ENCODE data around the gene EEF1AKMT2. TPM values are rescaled to one million over a fixed set of nuclear protein-coding genes. Genes with fewer than 3 reads are reported as not detected.

EEF1AKMT2 gene
- total RNA-seq, 4 donors from 2014 or later, result 9.1 to 18.6 (median 10.5) TPM

- no peaks in the 10 kb centered on the region for H3K27me3 ChIP-seq
- peak; percentile 61 for ATAC-seq
- H3K4me3 ChIP-seq, result no peak overlapping the region
- no peaks in the 10 kb centered on the region for H3K9me3 ChIP-seq
- 56 to 67% methylated on average over 6 to 12 of the region's 14 CpGs for WGBS, 2 donors (ENCODE audit: low coverage in 1 of 2)
- H3K36me3 ChIP-seq, result no peaks in the 10 kb centered on the region
- TF ChIP-seq POLR2AphosphoS5 (IDR thresholded peaks at IDR 0.05) (no peak), EP300 (IDR thresholded peaks at IDR 0.05) (no peak), CTCF (IDR thresholded peaks at IDR 0.05) (no peak), POLR2A (IDR thresholded peaks at IDR 0.05) (no peak)
- H3K4me1 ChIP-seq, result peaks cover 17 to 98% (median 68%) of the 10 kb centered on the region in 3 donors
- peak overlapping the region; percentile 76 to 93 (median 91) for H3K27ac ChIP-seq
Observed at GRCh38 chr10:124732931-124733570, 58.6 kb downstream of the EEF1AKMT2 start.

GRCh38 chr10:124731551-124731950 lies 60.1 kb downstream of the EEF1AKMT2 start:
- ATAC-seq, result no peak
- no peaks in the 10 kb centered on the region for H3K36me3 ChIP-seq
- H3K4me1 ChIP-seq, result peaks cover 6 to 98% (median 62%) of the 10 kb centered on the region in 3 donors
- no peaks in the 10 kb centered on the region for H3K27me3 ChIP-seq
- peak overlapping the region in 3 of 4 donors; percentile 90 to 93 (median 92) for H3K27ac ChIP-seq
- 14 to 94% methylated on average over 1 to 7 of the region's 9 CpGs for WGBS, 2 donors (ENCODE audit: low coverage in 1 of 2)
- no peak overlapping the region for H3K4me3 ChIP-seq
- H3K9me3 ChIP-seq, result no peaks in the 10 kb centered on the region
- no peak for TF ChIP-seq EP300 (IDR thresholded peaks at IDR 0.05)
- TF ChIP-seq CTCF (IDR thresholded peaks at IDR 0.05), result no peak
- TF ChIP-seq POLR2AphosphoS5 (IDR thresholded peaks at IDR 0.05), result no peak
- TF ChIP-seq POLR2A (IDR thresholded peaks at IDR 0.05), result no peak

GRCh38 chr10:124730790-124731189 lies 60.9 kb downstream of the EEF1AKMT2 start:
- no peak for TF ChIP-seq POLR2AphosphoS5 (IDR thresholded peaks at IDR 0.05)
- no peak for TF ChIP-seq CTCF (IDR thresholded peaks at IDR 0.05)
- no peak for TF ChIP-seq POLR2A (IDR thresholded peaks at IDR 0.05)
- no peak for TF ChIP-seq EP300 (IDR thresholded peaks at IDR 0.05)
- Histone ChIP-seq H3K27me3 (no peaks in the 10 kb centered on the region), H3K9me3 (no peaks in the 10 kb centered on the region), H3K4me3 (no peak overlapping the region), H3K4me1 (peaks cover 4 to 98% (median 54%) of the 10 kb centered on the region in 3 donors), H3K27ac (peak overlapping the region in 2 of 4 donors; percentile 90 to 93), H3K36me3 (no peaks in the 10 kb centered on the region)
- no peak for ATAC-seq
- WGBS, 2 donors (ENCODE audit: low coverage in 1 of 2), result 64 to 93% methylated on average over 2 to 3 of the region's 3 CpGs

- H3K9me3 ChIP-seq, result no peaks in the 10 kb centered on the region
- peaks cover 0 to 98% (median 50%) of the 10 kb centered on the region in 3 donors for H3K4me1 ChIP-seq
- WGBS, 2 donors (ENCODE audit: low coverage in 1 of 2), result 42 to 56% methylated on average over 7 of the region's 8 CpGs
- peak overlapping the region in 3 of 4 donors; percentile 59 to 90 (median 69) for H3K27ac ChIP-seq
- ATAC-seq, result peak; percentile 13
- TF ChIP-seq POLR2A (IDR thresholded peaks at IDR 0.05) (no peak), EP300 (IDR thresholded peaks at IDR 0.05) (no peak), POLR2AphosphoS5 (IDR thresholded peaks at IDR 0.05) (no peak)
- H3K4me3 ChIP-seq, result no peak overlapping the region
- no peaks in the 10 kb centered on the region for H3K36me3 ChIP-seq
- no peaks in the 10 kb centered on the region for H3K27me3 ChIP-seq
Observed at GRCh38 chr10:124728830-124729661, 62.6 kb downstream of the EEF1AKMT2 start.

GRCh38 chr10:124728071-124728829 lies 63.4 kb downstream of the EEF1AKMT2 start:
- TF ChIP-seq EP300 (IDR thresholded peaks at IDR 0.05) (no peak), POLR2AphosphoS5 (IDR thresholded peaks at IDR 0.05) (no peak), POLR2A (IDR thresholded peaks at IDR 0.05) (no peak), CTCF (IDR thresholded peaks at IDR 0.05) (no peak)
- Histone ChIP-seq H3K9me3 (no peaks in the 10 kb centered on the region), H3K4me3 (no peak overlapping the region), H3K4me1 (peaks cover 0 to 98% (median 50%) of the 10 kb centered on the region in 3 donors), H3K27ac (peak overlapping the region in 3 of 4 donors; percentile 59 to 90 (median 72)), H3K36me3 (no peaks in the 10 kb centered on the region), H3K27me3 (no peaks in the 10 kb centered on the region)
- 31 to 77% methylated on average over 5 to 6 of the region's 14 CpGs for WGBS, 2 donors (ENCODE audit: low coverage in 1 of 2)
- ATAC-seq, result peak; percentile 63
